ENCODE results near the gene CDK1.

Gene CDK1

GRCh38 chr10:60806921-60807320 lies 28.6 kb downstream of the CDK1 start:
- intact Hi-C loops (cut with DNase I; ENCODE audit: low total_unique reads) = no loop called here
- H3K9me3 ChIP-seq = no peaks in the 10 kb centered on the region
- no peak overlapping the region for H3K27ac ChIP-seq
- no peaks in the 10 kb centered on the region for H3K36me3 ChIP-seq
- DNase-seq = no peak
- no peak overlapping the region for H3K4me3 ChIP-seq
- H3K27me3 ChIP-seq = no peaks in the 10 kb centered on the region
- peaks cover 0 to 14% (median 4%) of the 10 kb centered on the region in 4 donors for H3K4me1 ChIP-seq
- TF ChIP-seq CTCF (IDR thresholded peaks at IDR 0.05) = no peak

- Histone ChIP-seq H3K4me3 (no peak overlapping the region), H3K36me3 (no peaks in the 10 kb centered on the region), H3K27ac (no peak overlapping the region), H3K4me1 (peaks cover 0 to 14% (median 4%) of the 10 kb centered on the region in 4 donors), H3K9me3 (no peaks in the 10 kb centered on the region), H3K27me3 (no peaks in the 10 kb centered on the region)
- TF ChIP-seq CTCF (IDR thresholded peaks at IDR 0.05) = no peak
- intact Hi-C loops (cut with DNase I; ENCODE audit: low total_unique reads) = no loop called here
- no peak for DNase-seq
Observed at GRCh38 chr10:60807499-60807898, 29.2 kb downstream of the CDK1 start.

GRCh38 chr10:60808036-60808435 lies 29.8 kb downstream of the CDK1 start:
- H3K9me3 ChIP-seq = no peaks in the 10 kb centered on the region
- no peak for TF ChIP-seq CTCF (IDR thresholded peaks at IDR 0.05)
- DNase-seq = no peak
- no peak overlapping the region for H3K27ac ChIP-seq
- H3K27me3 ChIP-seq = no peaks in the 10 kb centered on the region
- H3K36me3 ChIP-seq = no peaks in the 10 kb centered on the region
- no peak overlapping the region for H3K4me3 ChIP-seq
- intact Hi-C loops (cut with DNase I; ENCODE audit: low total_unique reads) = no loop called here
- peaks cover 0 to 14% (median 4%) of the 10 kb centered on the region in 4 donors for H3K4me1 ChIP-seq

GRCh38 chr10:60809157-60809556 lies 30.9 kb downstream of the CDK1 start:
- no peak for DNase-seq
- no peak for TF ChIP-seq CTCF (IDR thresholded peaks at IDR 0.05)
- Histone ChIP-seq H3K27me3 (no peaks in the 10 kb centered on the region), H3K9me3 (no peaks in the 10 kb centered on the region), H3K36me3 (no peaks in the 10 kb centered on the region), H3K27ac (no peak overlapping the region), H3K4me1 (peaks cover 0 to 14% (median 4%) of the 10 kb centered on the region in 4 donors), H3K4me3 (no peak overlapping the region)
- intact Hi-C loops (cut with DNase I; ENCODE audit: low total_unique reads) = no loop called here

- Histone ChIP-seq H3K36me3 (no peaks in the 10 kb centered on the region), H3K27me3 (no peaks in the 10 kb centered on the region), H3K9me3 (no peaks in the 10 kb centered on the region), H3K27ac (no peak overlapping the region), H3K4me1 (peaks cover 0 to 14% (median 4%) of the 10 kb centered on the region in 4 donors), H3K4me3 (no peak overlapping the region)
- no peak for DNase-seq
- intact Hi-C loops (cut with DNase I; ENCODE audit: low total_unique reads) = loop anchor here (10.0 kb wide), 2 partner anchors 474 to 924 kb away; no protein-coding TSS in a partner anchor
- TF ChIP-seq CTCF (IDR thresholded peaks at IDR 0.05) = no peak
Observed at GRCh38 chr10:60810437-60811182, 32.3 kb downstream of the CDK1 start.

Data from tibial artery (tissue), 4 donors.